Midbrain (tissue), 1 donor: ENCODE measurements around the gene QRFP.

Experiments
- DNase-seq: peaks from one replicate; lab custom pipeline; 2025; lab: John Stamatoyannopoulos, UW

Gene QRFP

GRCh38 chr9:130890870-130891687, 5.5 kb downstream of the QRFP start:
- no peak for DNase-seq

GRCh38 chr9:130890124-130890523, 6.5 kb downstream of the QRFP start:
- no peak for DNase-seq

GRCh38 chr9:130888146-130888885, 8.3 kb downstream of the QRFP start:
- no peak for DNase-seq

- no peak for DNase-seq
These were observed 9.0 kb downstream of the QRFP start for GRCh38 chr9:130887494-130888144.

- DNase-seq = no peak
These were observed 9.6 kb downstream of the QRFP start for GRCh38 chr9:130886981-130887380.

- DNase-seq = no peak
These were observed 10.9 kb downstream of the QRFP start for GRCh38 chr9:130885484-130886375.

GRCh38 chr9:130884542-130885483, 11.8 kb downstream of the QRFP start:
- DNase-seq = peak; percentile 64

GRCh38 chr9:130884111-130884531, 12.5 kb downstream of the QRFP start:
- no peak for DNase-seq

GRCh38 chr9:130883479-130883878, 13.1 kb downstream of the QRFP start:
- no peak for DNase-seq

GRCh38 chr9:130882696-130883225, 13.9 kb downstream of the QRFP start:
- no peak for DNase-seq

- no peak for DNase-seq
These were observed 15.1 kb downstream of the QRFP start for GRCh38 chr9:130881516-130881915.

GRCh38 chr9:130880599-130881220, 15.9 kb downstream of the QRFP start:
- DNase-seq = no peak

GRCh38 chr9:130879863-130880411, 16.7 kb downstream of the QRFP start:
- DNase-seq = no peak

- DNase-seq = no peak
These were observed 18.3 kb downstream of the QRFP start for GRCh38 chr9:130878295-130878694.

- no peak for DNase-seq
These were observed 19.3 kb downstream of the QRFP start for GRCh38 chr9:130877300-130877699.

GRCh38 chr9:130874783-130875182, 21.8 kb downstream of the QRFP start:
- DNase-seq = no peak

- no peak for DNase-seq
These were observed 22.6 kb downstream of the QRFP start for GRCh38 chr9:130873966-130874365.

GRCh38 chr9:130872912-130873503, 23.6 kb downstream of the QRFP start:
- DNase-seq = peak; percentile 73

- DNase-seq = no peak
These were observed 24.1 kb downstream of the QRFP start for GRCh38 chr9:130872508-130872907.
